Amniotic epithelial cell (primary cell): ENCODE results near the gene PUM2.

Experiments used
- DNase-seq: peaks from one replicate; pipeline ENCODE4 v3.0.0-alpha.2; 2010; ENCODE audit warnings: low read depth

The PUM2 gene

DNA sequence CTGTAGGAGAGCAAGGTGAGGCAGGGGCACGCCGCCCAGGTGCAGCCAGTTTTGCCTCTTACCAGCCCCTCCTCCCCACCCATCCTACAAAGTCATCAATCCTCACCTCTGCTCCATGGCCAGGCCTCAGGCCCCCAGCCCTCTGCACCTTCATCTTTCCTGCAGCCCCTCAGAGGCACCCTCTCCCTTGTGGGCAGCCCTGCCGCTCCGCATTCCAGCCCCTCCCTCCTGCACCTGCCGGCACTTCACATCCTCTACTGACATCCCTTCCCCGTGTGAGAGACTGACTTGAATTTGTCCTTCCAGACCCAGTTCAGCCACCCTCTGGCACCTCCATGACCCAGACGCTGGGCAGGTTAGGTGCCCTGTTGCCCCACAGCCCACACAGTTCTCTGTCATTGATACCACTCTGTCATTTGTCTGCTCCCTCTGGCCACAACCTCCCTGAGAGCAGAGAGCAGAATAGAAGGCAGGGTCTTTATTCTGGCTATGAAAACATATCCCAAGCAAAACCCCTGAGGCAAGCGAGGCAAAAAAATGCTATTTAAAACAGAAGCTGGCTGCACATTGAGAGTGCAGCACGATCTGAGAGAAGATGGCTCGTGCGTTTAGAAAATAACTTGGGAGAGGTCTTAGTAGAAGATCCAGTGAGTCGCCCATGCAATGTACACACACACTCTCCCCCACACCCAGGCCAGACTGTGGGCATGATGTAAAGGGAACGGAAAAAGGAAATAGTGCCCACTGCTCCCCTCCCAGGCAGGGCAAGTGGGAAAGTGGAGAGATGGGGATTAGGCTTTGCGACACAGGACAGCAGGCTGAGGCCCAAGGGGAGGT, 151.6 kb downstream of the PUM2 start:
- DNase-seq, result no peak
